ENCODE results near the gene SLC66A1. TPM values are rescaled to one million over a fixed set of nuclear protein-coding genes. Genes with fewer than 3 reads are reported as not detected.

SLC66A1 gene
- total and polyA plus RNA-seq, 2 of the 13 experiments (the other 11 are each of a cell fraction or from before 2014, with no cell fraction given), result 15.4 to 18.9 TPM

- peak; percentile 49; the same call in 1 of the 2 replicates for TF ChIP-seq KDM2A (CRISPR knock-in tag; IDR thresholded peaks at IDR 0.05; ENCODE audit: borderline replicate concordance, low read depth)
- TF ChIP-seq ARID3A (IDR thresholded peaks at IDR 0.05; ENCODE audit: low read depth, low read length), result no peak
- peak; percentile 45; the same call in 1 of the 2 replicates for TF ChIP-seq ZNF878 (CRISPR knock-in tag; IDR thresholded peaks at IDR 0.05)
- TF ChIP-seq ZNF414 (CRISPR knock-in tag; IDR thresholded peaks at IDR 0.05), result 0 out of 2 replicates have a peak, but pooled peaks have one; percentile 34
- TF ChIP-seq PHF8 (CRISPR knock-in tag; IDR thresholded peaks at IDR 0.05), result peak; percentile 82
- TF ChIP-seq RFXAP (CRISPR knock-in tag; IDR thresholded peaks at IDR 0.05; ENCODE audit: borderline replicate concordance), result peak; percentile 17; the same call in 1 of the 2 replicates
- no peak for TF ChIP-seq PCBP2 (optimal IDR thresholded peaks at IDR 0.05; ENCODE audit: low read depth, low read length, poor library complexity, severe bottlenecking)
- no peak for TF ChIP-seq SSRP1 (CRISPR knock-in tag; IDR thresholded peaks at IDR 0.05)
- 0 out of 2 replicates have a peak, but pooled peaks have one; percentile 36 for TF ChIP-seq HMG20A (CRISPR knock-in tag; IDR thresholded peaks at IDR 0.05; ENCODE audit: borderline replicate concordance)
- no peak for TF ChIP-seq ZNF577 (CRISPR knock-in tag; IDR thresholded peaks at IDR 0.05; ENCODE audit: borderline replicate concordance, low read depth)
- TF ChIP-seq AGO2 (optimal IDR thresholded peaks at IDR 0.05; ENCODE audit: low read depth, low read length), result peak; percentile 66
- TF ChIP-seq CHCHD3 (CRISPR knock-in tag; IDR thresholded peaks at IDR 0.05), result peak; percentile 96
- TF ChIP-seq ZNF160 (CRISPR knock-in tag; IDR thresholded peaks at IDR 0.05), result 0 out of 2 replicates have a peak, but pooled peaks have one; percentile 82
- TF ChIP-seq ZNF224 (CRISPR knock-in tag; IDR thresholded peaks at IDR 0.05), result peak; percentile 47; the same call in 1 of the 2 replicates
- peak; percentile 67; the same call in 1 of the 2 replicates for TF ChIP-seq AHR (CRISPR knock-in tag; IDR thresholded peaks at IDR 0.05)
- TF ChIP-seq MEIS1 (CRISPR knock-in tag; IDR thresholded peaks at IDR 0.05; ENCODE audit: borderline replicate concordance), result peak; percentile 69; the same call in 1 of the 2 replicates
- TF ChIP-seq RXRB (CRISPR knock-in tag; IDR thresholded peaks at IDR 0.05; ENCODE audit: borderline replicate concordance), result peak; percentile 7; the same call in 1 of the 2 replicates
- no peak for TF ChIP-seq ZNF720 (CRISPR knock-in tag; IDR thresholded peaks at IDR 0.05)
- TF ChIP-seq ZNF800 (CRISPR knock-in tag; IDR thresholded peaks at IDR 0.05), result peak; percentile 72; the same call in 1 of the 2 replicates
- peak; percentile 79; the same call in 1 of the 2 replicates for TF ChIP-seq ZNF280B (CRISPR knock-in tag; IDR thresholded peaks at IDR 0.05; ENCODE audit: borderline replicate concordance)
These were observed at the start of gene SLC66A1, which contains the start of gene AKR7A2 (continued) for GRCh38 chr1:19311931-19312781.

Data from HepG2 (cell line).